Measurements from ENCODE around the gene MLNR.

Gene MLNR

GRCh38 chr13:49226613-49227012, 6.5 kb downstream of the MLNR start:
- DNase-seq (ENCODE audit: low spot score): no peak

GRCh38 chr13:49234741-49235140, 14.6 kb downstream of the MLNR start:
- no peak for DNase-seq (ENCODE audit: low spot score)

- no peak for DNase-seq (ENCODE audit: low spot score)
Measured at GRCh38 chr13:49235856-49236431, 15.8 kb downstream of the MLNR start.

DNA sequence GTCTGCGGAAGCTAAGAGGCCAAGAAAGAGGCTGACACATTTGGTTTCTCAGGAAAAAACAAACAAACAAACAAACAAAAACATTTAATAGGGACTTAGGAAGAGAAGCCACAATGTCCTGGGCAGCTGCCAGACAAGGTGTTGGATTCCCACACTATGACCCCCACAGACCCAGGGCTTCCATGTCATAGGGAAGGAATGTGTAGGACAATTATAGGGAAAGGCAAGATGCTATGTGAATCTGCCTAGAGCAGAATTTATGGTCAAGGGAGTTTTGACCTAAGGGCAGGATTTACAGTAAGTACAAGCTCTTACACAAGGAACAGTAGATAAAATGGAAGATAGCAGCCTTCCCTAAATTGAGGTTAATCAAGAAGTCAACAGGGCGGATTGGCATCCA, 18.5 kb downstream of the MLNR start:
- DNase-seq (ENCODE audit: low spot score): no peak

- no peak for DNase-seq (ENCODE audit: low spot score)
Measured at GRCh38 chr13:49240017-49240416, 19.9 kb downstream of the MLNR start.

GRCh38 chr13:49241296-49241695, 21.2 kb downstream of the MLNR start:
- DNase-seq (ENCODE audit: low spot score): no peak

DNA sequence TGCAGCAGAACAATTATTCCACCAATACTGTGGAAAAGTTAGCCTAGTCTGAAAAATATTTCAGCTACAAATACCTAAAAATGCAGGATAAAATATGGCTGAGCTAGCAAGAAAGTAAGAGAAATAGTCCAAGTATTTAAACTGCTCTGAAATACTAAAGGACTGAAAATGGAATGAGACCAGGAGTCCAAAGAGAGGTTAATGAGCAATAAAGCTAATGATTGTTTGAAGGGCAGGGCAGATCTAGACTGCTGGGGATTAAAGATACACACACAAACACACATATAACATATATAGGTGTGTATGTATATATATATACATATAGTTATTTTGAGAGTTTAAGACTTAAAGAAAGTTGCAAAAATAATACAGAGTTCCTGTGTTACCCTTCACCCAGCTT, 25.0 kb downstream of the MLNR start:
- no peak for DNase-seq (ENCODE audit: low spot score)

DNA sequence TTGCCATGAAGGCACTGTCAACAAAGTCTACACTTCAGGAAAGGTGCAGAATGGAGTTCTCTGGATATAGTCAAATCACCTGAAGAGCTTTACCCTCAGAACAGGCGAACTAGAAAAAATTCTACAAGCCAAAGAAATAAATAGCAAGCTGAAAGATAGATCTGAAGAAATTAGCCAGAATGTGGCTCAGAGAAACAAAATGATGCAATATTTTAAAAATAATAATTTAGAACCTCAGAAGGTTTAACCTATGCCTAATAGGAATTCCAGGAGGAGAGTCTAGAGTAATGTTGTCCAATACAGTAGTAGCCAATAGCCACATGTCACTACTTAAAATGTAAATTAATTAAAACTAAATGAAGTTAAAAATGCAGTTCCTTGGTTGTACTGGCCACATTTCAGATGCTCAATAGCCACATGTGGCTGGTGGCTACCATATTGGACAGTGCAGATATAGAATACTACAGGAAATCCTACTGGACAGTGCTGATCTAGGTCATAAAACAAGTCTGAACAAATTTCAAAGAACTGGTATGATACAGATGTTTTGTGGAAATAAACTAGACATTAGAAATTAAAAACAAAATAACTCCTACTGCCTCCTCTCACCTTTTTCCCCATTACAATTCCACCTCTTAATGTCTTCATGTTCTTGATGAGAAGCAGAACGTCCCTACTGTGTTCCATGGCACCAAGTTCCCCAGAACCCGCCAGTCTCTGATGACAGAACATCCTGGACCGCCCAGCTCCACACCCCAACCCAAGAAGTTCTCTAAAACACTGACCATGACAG, 26.9 kb downstream of the MLNR start:
- DNase-seq (ENCODE audit: low spot score): no peak

GRCh38 chr13:49247643-49248621, 27.8 kb downstream of the MLNR start, which contains the start of gene CDADC1:
CDADC1 (plus strand) TSS chr13:49247925; CDS start chr13:49248038, 113 bp downstream.
- peak; percentile 73 for DNase-seq (ENCODE audit: low spot score)

DNA sequence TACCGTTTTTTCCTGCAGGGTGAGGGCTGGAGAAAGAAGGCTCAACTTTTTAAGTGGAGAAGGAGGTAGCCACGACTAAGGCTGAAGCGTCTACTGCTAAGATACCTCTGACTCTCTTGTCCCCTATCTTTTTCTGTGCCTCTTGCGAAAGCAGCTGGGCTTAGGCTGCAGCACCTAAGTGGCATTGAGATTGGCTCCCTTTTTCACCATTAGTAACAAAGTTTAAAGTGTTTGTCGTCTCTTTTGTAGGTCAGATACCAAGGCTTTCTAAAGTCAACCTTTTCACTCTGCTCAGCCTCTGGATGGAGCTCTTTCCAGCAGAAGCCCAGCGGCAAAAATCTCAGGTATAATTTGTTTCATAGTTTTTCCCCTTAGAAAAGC, 28.5 kb downstream of the MLNR start:
- no peak for DNase-seq (ENCODE audit: low spot score)

DNA sequence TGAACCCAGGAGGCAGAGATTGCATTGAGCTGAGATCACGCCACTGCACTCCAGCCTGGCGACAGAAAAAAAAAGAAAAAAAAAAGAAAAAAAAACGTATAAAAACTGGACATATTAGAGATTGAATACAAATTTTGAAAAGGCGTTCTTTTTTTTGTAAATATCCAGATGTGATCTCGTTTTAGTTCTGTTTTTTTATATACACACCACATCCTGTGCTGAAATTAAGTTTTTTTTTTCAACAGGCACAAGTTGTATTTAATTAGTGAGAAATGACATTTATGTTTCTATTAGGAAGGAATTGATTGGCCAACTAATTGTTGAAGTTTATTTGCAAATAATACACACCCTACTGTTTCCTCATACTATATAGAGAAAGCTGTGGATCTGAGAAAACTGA, 31.2 kb downstream of the MLNR start:
- no peak for DNase-seq (ENCODE audit: low spot score)

- no peak for DNase-seq (ENCODE audit: low spot score)
Measured at GRCh38 chr13:49253310-49253709, 33.2 kb downstream of the MLNR start.

- DNase-seq (ENCODE audit: low spot score): no peak
Measured at GRCh38 chr13:49254007-49254406, 33.9 kb downstream of the MLNR start.

- no peak for DNase-seq (ENCODE audit: low spot score)
Measured at GRCh38 chr13:49256841-49257240, 36.7 kb downstream of the MLNR start.

GRCh38 chr13:49258089-49258796, 38.1 kb downstream of the MLNR start:
- DNase-seq (ENCODE audit: low spot score): no peak

- no peak for DNase-seq (ENCODE audit: low spot score)
Measured at GRCh38 chr13:49259586-49259985, 39.4 kb downstream of the MLNR start.

DNA sequence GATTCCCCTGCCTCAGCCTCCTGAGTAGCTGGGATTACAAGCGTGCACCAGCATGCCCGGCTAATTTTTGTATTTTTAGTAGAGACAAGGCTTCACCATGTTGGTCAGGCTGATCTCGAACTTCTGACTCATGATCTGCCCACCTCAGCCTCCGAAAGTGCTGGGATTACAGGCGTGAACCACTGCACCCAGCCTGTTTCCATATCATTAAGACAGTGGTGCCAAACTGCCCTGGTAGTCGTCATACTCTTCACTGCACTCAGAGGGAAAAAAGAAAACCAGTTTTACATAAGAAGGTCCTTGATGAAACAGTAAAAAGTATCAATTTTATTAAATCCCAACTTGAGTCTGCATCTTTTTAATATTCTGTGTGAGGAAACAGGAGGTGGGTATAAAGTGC, 42.5 kb downstream of the MLNR start:
- no peak for DNase-seq (ENCODE audit: low spot score)

- DNase-seq (ENCODE audit: low spot score): no peak
Measured at GRCh38 chr13:49265822-49266221, 45.7 kb downstream of the MLNR start.

GRCh38 chr13:49271264-49271663, 51.1 kb downstream of the MLNR start:
- no peak for DNase-seq (ENCODE audit: low spot score)

Measured in HuH-7 (cell line).